GM13977 (cell line): Measurements from ENCODE around the gene RPA3.

Experiments used
- DNase-seq: peaks from one replicate; pipeline ENCODE4 v3.0.0; 2012; ENCODE audit warnings: low spot score
- in situ Hi-C: fragments of 300-500 bp; cut with MboI; formaldehyde crosslinking; loops from one replicate; pipeline ENCODE4 v1.12.0; 2022; ENCODE audit warnings: low sequenced_read_pairs, low pct_unique_long_range_greater_than_20kb, mixed read lengths, inconsistent platforms; ENCODE audit not compliant: unreplicated experiment
- TF ChIP-seq, protein P1 (sequence below): IDR thresholded peaks from 2 replicates; pipeline ENCODE4 v1.5.1; 2012; ENCODE audit warnings: mild to moderate bottlenecking, control low read depth; ENCODE audit not compliant: insufficient read depth; ENCODE audit errors: extremely low read depth, missing control alignments

The RPA3 gene

GRCh38 chr7:7653593-7654187 is 64.7 kb downstream of the RPA3 start:
- TF ChIP-seq, protein P1, sequence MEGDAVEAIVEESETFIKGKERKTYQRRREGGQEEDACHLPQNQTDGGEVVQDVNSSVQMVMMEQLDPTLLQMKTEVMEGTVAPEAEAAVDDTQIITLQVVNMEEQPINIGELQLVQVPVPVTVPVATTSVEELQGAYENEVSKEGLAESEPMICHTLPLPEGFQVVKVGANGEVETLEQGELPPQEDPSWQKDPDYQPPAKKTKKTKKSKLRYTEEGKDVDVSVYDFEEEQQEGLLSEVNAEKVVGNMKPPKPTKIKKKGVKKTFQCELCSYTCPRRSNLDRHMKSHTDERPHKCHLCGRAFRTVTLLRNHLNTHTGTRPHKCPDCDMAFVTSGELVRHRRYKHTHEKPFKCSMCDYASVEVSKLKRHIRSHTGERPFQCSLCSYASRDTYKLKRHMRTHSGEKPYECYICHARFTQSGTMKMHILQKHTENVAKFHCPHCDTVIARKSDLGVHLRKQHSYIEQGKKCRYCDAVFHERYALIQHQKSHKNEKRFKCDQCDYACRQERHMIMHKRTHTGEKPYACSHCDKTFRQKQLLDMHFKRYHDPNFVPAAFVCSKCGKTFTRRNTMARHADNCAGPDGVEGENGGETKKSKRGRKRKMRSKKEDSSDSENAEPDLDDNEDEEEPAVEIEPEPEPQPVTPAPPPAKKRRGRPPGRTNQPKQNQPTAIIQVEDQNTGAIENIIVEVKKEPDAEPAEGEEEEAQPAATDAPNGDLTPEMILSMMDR, result peak; percentile 40
- in situ Hi-C loops, result loop anchor here (25.0 kb wide), 1 partner anchor 559 kb away; no protein-coding TSS in a partner anchor
- no peak for DNase-seq

GRCh38 chr7:7652798-7653540 is 65.4 kb downstream of the RPA3 start:
- TF ChIP-seq, protein P1, result no peak
- in situ Hi-C loops, result loop anchor here (25.0 kb wide), 1 partner anchor 559 kb away; no protein-coding TSS in a partner anchor
- no peak for DNase-seq

- DNase-seq, result no peak
- TF ChIP-seq, protein P1, result no peak
- in situ Hi-C loops, result loop anchor here (25.0 kb wide), 1 partner anchor 561 kb away; no protein-coding TSS in a partner anchor
These were observed 66.9 kb downstream of the RPA3 start for GRCh38 chr7:7651479-7651878.

DNA sequence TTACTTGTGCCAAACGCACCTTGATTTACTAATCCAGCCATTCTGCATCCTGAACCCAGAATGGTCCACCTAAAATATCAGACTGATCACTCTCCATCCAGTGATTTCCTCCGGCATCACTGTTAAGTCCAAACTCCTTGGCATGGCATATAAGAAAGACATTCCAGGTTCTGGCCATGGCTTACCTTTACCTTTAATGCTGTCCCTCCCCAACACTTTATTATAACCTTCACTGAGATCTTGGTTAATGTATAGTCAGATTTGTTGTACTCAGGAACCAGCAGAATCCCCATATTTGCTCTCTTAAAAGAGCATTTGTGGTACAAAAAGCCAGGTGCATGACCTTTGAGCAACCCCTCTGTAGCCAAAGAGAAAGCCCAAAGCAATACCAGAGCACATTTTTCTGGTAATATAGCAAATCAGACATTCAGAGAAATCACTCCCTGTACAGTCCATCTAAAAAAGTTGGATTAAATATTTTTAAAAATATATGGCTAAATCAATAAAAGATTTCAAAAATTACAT is 67.7 kb downstream of the RPA3 start:
- in situ Hi-C loops, result loop anchor here (25.0 kb wide), 1 partner anchor 562 kb away; no protein-coding TSS in a partner anchor
- DNase-seq, result no peak
- TF ChIP-seq, protein P1, result no peak

- TF ChIP-seq, protein P1, result no peak
- in situ Hi-C loops, result no loop called here
- DNase-seq, result no peak
These were observed 70.8 kb downstream of the RPA3 start for GRCh38 chr7:7647495-7648036.

DNA sequence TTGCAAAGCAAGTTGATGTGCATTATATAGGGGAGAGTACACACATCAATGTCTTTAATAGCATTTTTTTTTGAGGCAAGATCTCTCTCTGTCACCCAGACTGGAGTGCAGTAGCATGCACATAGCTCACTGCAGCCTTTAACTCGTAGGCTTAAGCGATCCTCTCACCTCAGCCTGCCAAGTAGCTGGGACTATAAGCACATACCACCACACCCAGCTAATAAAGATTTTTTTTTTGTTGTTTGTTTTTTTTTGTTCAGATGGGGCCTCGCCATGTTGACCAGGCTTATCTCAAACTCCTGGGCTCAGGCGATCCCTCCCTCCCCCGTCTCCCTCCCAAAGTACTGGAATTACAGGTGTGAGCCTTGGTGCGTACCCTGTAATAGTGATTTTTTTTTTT is 76.3 kb downstream of the RPA3 start:
- DNase-seq, result no peak
- in situ Hi-C loops, result no loop called here
- TF ChIP-seq, protein P1, result no peak
